HG03565 (cell line): ENCODE data around the gene TGFBRAP1.

Experiments
- ATAC-seq: cut with Tn5 transposase; IDR thresholded peaks from one replicate; pipeline ENCODE4 v1.9.1; 2021; ENCODE audit warnings: mild to moderate bottlenecking, moderate library complexity; ENCODE audit not compliant: unreplicated experiment

Gene TGFBRAP1

GRCh38 chr2:105329561-105330495 is at the start of gene TGFBRAP1:
Gene TGFBRAP1, minus strand, starts transcription at chr2:105329735. Its CDS starts 21,434 bp downstream, at chr2:105308301.
- ATAC-seq: peak; percentile 59

GRCh38 chr2:105378921-105379383 is 49.4 kb upstream of the TGFBRAP1 start:
- no peak for ATAC-seq

DNA sequence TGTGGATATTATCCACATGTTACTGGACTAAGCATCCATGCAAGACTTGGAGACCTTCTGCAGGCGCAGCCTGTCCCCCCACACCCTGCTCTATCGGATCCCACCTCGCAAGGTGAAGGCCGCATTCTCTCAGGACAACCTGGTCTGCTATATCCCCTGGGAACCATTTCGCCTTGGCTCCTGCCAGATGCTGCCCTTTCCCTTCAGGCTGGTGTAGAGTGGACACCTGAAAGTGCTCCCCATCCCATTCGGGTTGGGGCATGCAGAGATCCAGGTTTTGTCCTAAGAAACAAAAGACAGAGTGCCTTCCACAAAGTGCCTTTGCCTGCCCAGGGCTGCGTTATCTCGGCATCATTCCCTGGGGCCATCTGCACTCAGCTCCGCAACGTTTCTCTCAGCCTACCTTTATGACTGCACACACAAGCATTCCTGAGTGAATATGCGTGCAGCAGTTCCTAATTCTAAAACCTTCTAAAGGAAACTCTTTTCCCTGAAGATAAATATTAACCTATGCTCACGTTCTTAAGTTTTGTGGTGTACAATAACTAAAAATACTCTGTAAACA is 48.8 kb upstream of the TGFBRAP1 start:
- ATAC-seq: no peak

GRCh38 chr2:105377871-105378270 is 48.3 kb upstream of the TGFBRAP1 start:
- ATAC-seq: no peak

GRCh38 chr2:105376789-105377240 is 47.3 kb upstream of the TGFBRAP1 start:
- ATAC-seq: no peak

- ATAC-seq: no peak
Observed at GRCh38 chr2:105376010-105376409, 46.5 kb upstream of the TGFBRAP1 start.

GRCh38 chr2:105375001-105375561 is 45.5 kb upstream of the TGFBRAP1 start:
- ATAC-seq: no peak

DNA sequence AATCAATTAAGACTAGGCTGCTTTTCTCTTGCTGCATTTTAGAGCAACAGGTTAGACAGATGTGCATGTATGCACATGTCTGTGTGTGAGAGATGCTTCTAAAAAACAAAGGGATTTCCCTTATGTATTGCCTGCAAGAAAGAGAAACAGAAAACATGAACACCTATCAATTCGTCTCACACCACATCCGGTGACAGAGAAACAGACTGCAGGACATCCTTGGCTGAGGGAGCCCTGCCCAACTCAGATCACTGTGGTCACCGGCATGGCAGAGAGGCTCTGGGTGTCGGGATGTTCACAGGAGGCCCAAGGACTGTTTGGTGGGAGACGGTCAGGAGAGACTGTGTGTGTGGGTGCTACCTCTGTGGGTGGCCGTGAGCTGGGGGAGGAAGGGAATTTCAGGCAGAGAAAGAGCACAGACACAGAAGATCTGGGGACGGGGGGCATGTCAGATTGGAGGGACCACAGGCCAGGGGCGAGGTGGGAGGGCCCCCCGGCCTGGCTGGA is 44.4 kb upstream of the TGFBRAP1 start:
- peak; percentile 89 for ATAC-seq

GRCh38 chr2:105373344-105373781 is 43.8 kb upstream of the TGFBRAP1 start:
- no peak for ATAC-seq

- ATAC-seq: no peak
Observed at GRCh38 chr2:105371810-105372209, 42.3 kb upstream of the TGFBRAP1 start.

DNA sequence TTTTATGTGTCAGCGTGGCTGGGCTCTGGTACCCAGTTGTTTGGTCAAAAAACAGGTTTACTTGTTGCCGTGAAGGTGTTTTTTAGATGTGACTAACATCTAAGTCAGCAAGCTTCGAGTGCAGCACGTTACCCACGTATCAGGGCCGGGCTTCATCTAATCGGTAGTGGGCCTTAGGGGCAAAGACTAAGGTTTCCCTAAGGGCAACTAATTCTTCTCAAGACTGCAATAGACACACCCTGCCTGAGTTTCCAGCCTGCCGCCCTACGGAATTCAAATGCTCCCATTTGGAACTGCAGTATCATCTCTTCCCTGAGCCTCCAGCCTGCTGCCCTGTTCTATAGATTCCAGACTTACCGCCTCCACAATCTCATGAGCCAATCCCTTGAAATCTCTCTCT is 41.6 kb upstream of the TGFBRAP1 start:
- ATAC-seq: no peak

DNA sequence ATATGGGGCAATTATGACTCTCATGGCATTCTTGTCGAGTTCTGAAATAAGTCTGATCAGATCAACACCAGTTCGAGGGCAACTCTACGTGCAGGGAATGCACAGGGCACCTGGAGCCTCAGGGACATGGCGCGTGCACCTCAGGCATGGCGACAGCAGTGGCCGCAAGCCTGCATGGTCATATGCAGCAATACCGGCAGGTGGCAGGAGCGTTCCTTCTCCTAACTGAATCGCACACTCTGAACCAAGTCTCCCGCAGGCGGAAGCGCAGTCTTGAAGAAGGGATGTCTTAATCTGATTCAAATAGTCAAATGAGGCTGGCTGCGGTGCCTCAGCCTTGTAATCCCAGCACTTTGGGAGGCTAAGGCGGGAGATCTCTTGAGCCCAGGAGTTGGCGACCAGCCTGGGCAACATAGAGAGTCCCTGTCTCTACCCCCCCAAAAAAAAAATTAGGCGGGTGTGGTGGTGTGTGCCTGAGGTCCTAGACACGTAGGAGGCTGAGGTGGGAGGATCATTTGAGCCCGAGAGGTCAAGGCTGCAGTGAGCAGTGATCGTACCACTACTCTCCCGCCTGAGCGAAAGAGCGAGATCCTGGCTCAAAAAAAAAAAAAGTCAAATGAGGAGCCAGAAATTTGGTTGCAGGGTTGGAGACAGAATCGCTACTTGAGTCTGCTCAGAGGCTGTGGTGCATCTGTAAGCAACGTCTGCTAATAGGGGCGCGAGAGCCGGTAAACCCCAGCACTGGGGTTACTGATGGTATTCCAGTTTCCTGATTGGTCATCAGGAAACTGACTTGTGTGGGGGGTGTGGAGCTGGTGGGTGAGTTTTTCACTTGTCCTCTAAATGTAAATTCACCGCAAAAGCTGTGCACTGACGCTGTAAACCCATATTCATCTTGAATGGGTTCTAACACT is 40.5 kb upstream of the TGFBRAP1 start:
- peak; percentile 91 for ATAC-seq

DNA sequence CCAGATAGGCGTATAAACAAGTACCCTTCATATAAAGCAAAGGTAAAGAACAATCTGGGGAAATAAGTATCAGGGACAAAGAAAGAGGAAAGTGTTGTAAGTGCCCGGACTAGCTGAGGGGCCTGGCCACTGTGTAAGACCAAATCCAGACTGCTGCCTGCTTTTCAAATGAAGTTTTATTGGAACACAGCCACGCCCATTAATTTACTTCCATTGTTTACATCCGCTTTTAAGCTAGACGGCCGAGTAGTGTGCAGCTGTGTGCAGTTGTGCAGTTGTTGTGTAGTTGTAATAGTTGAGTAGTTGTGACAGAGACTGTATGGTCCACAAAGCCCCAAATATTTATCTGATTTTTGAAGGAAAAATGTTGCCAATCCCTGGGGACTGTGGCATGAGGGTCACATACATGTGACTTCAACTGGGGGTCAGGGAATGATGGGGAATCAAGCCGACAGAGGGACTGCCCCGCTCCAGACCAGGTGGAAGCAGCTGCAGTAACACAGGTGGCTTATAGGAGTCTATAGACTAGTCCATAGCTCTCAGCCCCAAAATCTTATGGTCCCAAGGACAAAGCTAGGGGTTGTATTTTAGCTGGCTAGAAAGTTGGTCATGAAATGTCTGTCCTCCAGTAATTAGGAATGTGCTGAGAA is 39.3 kb upstream of the TGFBRAP1 start:
- ATAC-seq: no peak

DNA sequence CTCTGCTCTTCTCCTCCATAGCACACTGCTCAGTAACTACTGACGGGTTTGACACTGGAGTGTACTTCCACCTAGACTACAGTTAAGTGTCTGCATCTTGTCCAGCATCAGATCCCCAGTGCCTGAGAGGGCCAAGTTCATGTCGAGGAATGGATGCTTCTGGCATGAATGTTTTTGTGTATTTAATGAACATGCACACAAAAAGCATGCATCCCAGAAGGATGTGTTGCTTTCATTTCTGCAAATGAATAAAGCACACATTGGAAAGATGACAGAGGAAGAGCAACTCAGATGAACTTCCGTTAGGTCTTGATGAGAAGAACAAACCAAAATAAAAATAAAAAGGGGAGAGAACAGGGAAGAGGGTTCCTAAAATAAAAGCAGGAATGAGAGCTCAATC is 35.7 kb upstream of the TGFBRAP1 start:
- no peak for ATAC-seq

DNA sequence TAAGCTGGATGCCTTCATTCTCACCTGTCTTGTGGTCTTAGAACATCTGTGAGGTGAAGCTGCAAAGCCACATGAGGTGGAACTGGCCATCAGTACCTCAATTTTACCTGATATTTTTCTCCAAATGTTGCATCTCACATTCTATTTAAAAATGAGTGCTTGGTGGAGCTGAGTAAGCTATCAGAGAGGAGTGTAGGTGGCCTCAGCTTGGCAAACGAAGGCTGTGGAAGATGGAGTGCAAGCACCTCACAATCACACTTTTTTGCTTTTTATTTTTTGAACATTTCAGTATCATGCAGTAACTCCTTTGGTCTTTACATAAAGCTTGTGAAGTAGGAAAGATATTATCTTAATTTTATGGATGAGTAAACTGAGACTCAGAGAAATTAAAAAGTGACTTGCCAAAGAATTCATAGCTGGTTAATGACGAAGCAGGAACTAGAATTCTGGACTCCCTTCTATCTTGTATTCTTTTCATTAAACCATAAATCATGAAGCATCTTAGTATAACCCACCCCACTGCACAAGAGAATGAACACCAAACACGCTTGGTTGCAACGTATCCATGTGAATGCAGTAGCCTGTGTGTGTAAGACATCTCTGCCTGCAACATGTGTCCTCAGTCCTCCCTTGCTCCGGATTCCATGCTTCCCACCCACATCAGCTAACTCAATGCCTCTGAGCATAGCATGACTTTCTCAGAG is 35.1 kb upstream of the TGFBRAP1 start:
- no peak for ATAC-seq

- no peak for ATAC-seq
Observed at GRCh38 chr2:105362862-105363591, 33.5 kb upstream of the TGFBRAP1 start.

- ATAC-seq: no peak
Observed at GRCh38 chr2:105361102-105361889, 31.8 kb upstream of the TGFBRAP1 start.

DNA sequence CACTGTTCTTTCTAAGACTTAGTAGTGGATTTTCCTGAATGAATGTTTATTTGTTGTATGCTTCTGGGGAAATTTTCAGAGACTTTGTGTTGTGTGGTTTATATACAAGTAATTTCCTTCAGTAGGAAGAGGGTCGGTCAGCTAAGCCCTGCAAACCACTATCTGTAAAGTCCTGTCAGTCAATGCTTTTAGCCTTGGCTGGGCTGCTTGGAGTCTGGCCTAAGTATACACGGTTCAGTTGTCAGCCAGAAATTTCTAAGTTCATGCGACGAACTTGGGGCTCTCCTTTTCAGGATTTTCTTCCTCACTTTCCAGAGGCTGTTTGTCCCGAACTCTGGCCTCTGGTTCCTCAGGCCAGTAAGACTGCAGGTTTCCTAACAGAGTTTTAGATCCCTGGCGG is 29.1 kb upstream of the TGFBRAP1 start:
- no peak for ATAC-seq
